Trophoblast cell (in vitro differentiated cells and primary cell): Measurements from ENCODE around the gene AAGAB.

ENCODE experiments used
- DNase-seq, 2 donors: peaks; one replicate each; pipeline ENCODE4 v3.0.0-alpha.2; 2016
- H2AFZ ChIP-seq: 2 replicates; pipeline ENCODE4 v1.6.1; 2013; ENCODE audit warnings: low read length, moderate library complexity, mild to moderate bottlenecking; ENCODE audit not compliant: insufficient read depth, poor library complexity
- H2AK5ac ChIP-seq: 2 replicates; pipeline ENCODE4 v1.6.1; 2013; ENCODE audit warnings: mild to moderate bottlenecking, low read length
- H2BK120ac ChIP-seq: 2 replicates; pipeline ENCODE4 v1.6.1; 2013; ENCODE audit warnings: low read length, mild to moderate bottlenecking, moderate library complexity; ENCODE audit not compliant: insufficient read depth, poor library complexity
- H2BK12ac ChIP-seq: 2 replicates; pipeline ENCODE4 v1.6.1; 2013; ENCODE audit warnings: mild to moderate bottlenecking, low read length, moderate library complexity
- H2BK5ac ChIP-seq: 2 replicates; pipeline ENCODE4 v1.6.1; 2013; ENCODE audit warnings: low read length, low read depth, moderate library complexity, mild to moderate bottlenecking; ENCODE audit not compliant: poor library complexity
- H3K14ac ChIP-seq: 2 replicates; pipeline ENCODE4 v1.6.1; 2013; ENCODE audit warnings: mild to moderate bottlenecking, low read length
- H3K18ac ChIP-seq: 2 replicates; pipeline ENCODE4 v1.6.1; 2013; ENCODE audit warnings: mild to moderate bottlenecking, low read length
- H3K23ac ChIP-seq: 2 replicates; pipeline ENCODE4 v1.6.1; 2013; ENCODE audit warnings: low read length
- H3K27ac ChIP-seq: 2 replicates; pipeline ENCODE4 v1.5.1; 2013; ENCODE audit warnings: low read depth, mild to moderate bottlenecking, inconsistent platforms, low read length, moderate library complexity
- H3K27me3 ChIP-seq: 2 replicates; pipeline ENCODE4 v1.6.1; 2013; ENCODE audit warnings: inconsistent platforms, mild to moderate bottlenecking, low read length, moderate library complexity; ENCODE audit not compliant: insufficient read depth
- H3K36me3 ChIP-seq, 2 experiments: 1 replicate in 1 of 2; 2 replicates in 1 of 2; pipeline ENCODE4 v1.6.1; 2013; ENCODE audit warnings: low read length in 2 of 2, mild to moderate bottlenecking in 2 of 2, moderate library complexity in 1 of 2; ENCODE audit not compliant: insufficient read depth in 2 of 2, control insufficient read depth in 1 of 2
- H3K4ac ChIP-seq: 2 replicates; pipeline ENCODE4 v1.6.1; 2013; ENCODE audit warnings: low read depth, mild to moderate bottlenecking, low read length, moderate library complexity
- H3K4me1 ChIP-seq, 2 experiments: 1 replicate in 1 of 2; 2 replicates in 1 of 2; pipeline ENCODE4 v1.6.1; 2013; ENCODE audit warnings: low read length in 2 of 2, mild to moderate bottlenecking in 2 of 2, moderate library complexity in 1 of 2; ENCODE audit not compliant: insufficient read depth in 2 of 2, control insufficient read depth in 1 of 2
- H3K4me2 ChIP-seq: 2 replicates; pipeline ENCODE4 v1.6.1; 2013; ENCODE audit warnings: inconsistent platforms, mild to moderate bottlenecking, low read length, moderate library complexity
- H3K4me3 ChIP-seq: 2 replicates; pipeline ENCODE4 v1.5.1; 2013; ENCODE audit warnings: mild to moderate bottlenecking, low read depth, low read length, inconsistent platforms
- H3K79me1 ChIP-seq: one replicate; pipeline ENCODE4 v1.6.1; 2013; ENCODE audit warnings: low read length
- H3K79me2 ChIP-seq: 2 replicates; pipeline ENCODE4 v1.6.1; 2013; ENCODE audit warnings: low read length, mild to moderate bottlenecking; ENCODE audit not compliant: control insufficient read depth, insufficient read depth, poor library complexity
- H3K9ac ChIP-seq: 2 replicates; pipeline ENCODE4 v1.6.1; 2013; ENCODE audit warnings: mild to moderate bottlenecking, low read length
- H3K9me3 ChIP-seq: 2 replicates; pipeline ENCODE4 v1.6.1; 2013; ENCODE audit warnings: low read depth, mild to moderate bottlenecking, control low read depth, inconsistent platforms, low read length; ENCODE audit not compliant: insufficient read depth
- H4K12ac ChIP-seq: 2 replicates; pipeline ENCODE4 v1.6.1; 2013; ENCODE audit warnings: low read depth, mild to moderate bottlenecking, low read length, moderate library complexity
- H4K8ac ChIP-seq: 2 replicates; pipeline ENCODE4 v1.6.1; 2013; ENCODE audit warnings: low read depth, mild to moderate bottlenecking, low read length, moderate library complexity
- H4K91ac ChIP-seq: one replicate; pipeline ENCODE4 v1.6.1; 2013; ENCODE audit warnings: low read depth, mild to moderate bottlenecking, low read length, moderate library complexity
- WGBS: extraction: QIAGEN DNeasy Blood & Tissue Kit; methylation state at CpG from one replicate; pipeline ENCODE4 v1.1.7; 2013; ENCODE audit warnings: missing lambda C conversion rate; ENCODE audit not compliant: insufficient read length, insufficient coverage; ENCODE audit errors: extremely low coverage; 5-methylcytosine and 5-hydroxymethylcytosine counted together

AAGAB gene

GRCh38 chr15:67253101-67253500, 1.4 kb downstream of the AAGAB start:
- H3K36me3 ChIP-seq, result no peaks in the 10 kb centered on the region
- H2BK12ac ChIP-seq, result peak overlapping the region; percentile 29
- H4K12ac ChIP-seq, result no peak overlapping the region
- peak overlapping the region; percentile 84 for H3K4me2 ChIP-seq
- H3K23ac ChIP-seq, result no peak overlapping the region
- H3K27ac ChIP-seq, result no peak overlapping the region
- H3K9me3 ChIP-seq, result no peaks in the 10 kb centered on the region
- H3K9ac ChIP-seq, result no peak overlapping the region
- no peak overlapping the region for H2BK5ac ChIP-seq
- H2AFZ ChIP-seq, result peak overlapping the region; percentile 52
- whole genome bisulfite sequencing, result no CpG with 5 or more reads among the region's 12 CpGs
- no peak overlapping the region for H4K8ac ChIP-seq
- no peak overlapping the region for H3K14ac ChIP-seq
- H3K79me2 ChIP-seq, result peaks cover 9% of the 10 kb centered on the region
- H3K18ac ChIP-seq, result no peak overlapping the region
- H2AK5ac ChIP-seq, result no peak overlapping the region
- H4K91ac ChIP-seq, result no peak overlapping the region
- H3K79me1 ChIP-seq, result peaks cover 7% of the 10 kb centered on the region
- H3K4me3 ChIP-seq, result no peak overlapping the region
- H2BK120ac ChIP-seq, result no peak overlapping the region
- no peak for DNase-seq
- H3K4ac ChIP-seq, result peak overlapping the region; percentile 73
- peaks cover 0 to 7% of the 10 kb centered on the region in 2 experiments for H3K4me1 ChIP-seq
- H3K27me3 ChIP-seq, result no peaks in the 10 kb centered on the region

GRCh38 chr15:67251318-67251717, 3.1 kb downstream of the AAGAB start:
- H3K23ac ChIP-seq, result no peak overlapping the region
- H3K79me1 ChIP-seq, result peaks cover 7% of the 10 kb centered on the region
- peaks cover 3% of the 10 kb centered on the region in 2 experiments for H3K36me3 ChIP-seq
- H3K27ac ChIP-seq, result no peak overlapping the region
- no peaks in the 10 kb centered on the region for H3K9me3 ChIP-seq
- H3K9ac ChIP-seq, result no peak overlapping the region
- DNase-seq, result no peak
- no peak overlapping the region for H3K4me2 ChIP-seq
- H2AK5ac ChIP-seq, result no peak overlapping the region
- no peak overlapping the region for H2BK12ac ChIP-seq
- H3K4me3 ChIP-seq, result no peak overlapping the region
- H3K14ac ChIP-seq, result no peak overlapping the region
- peaks cover 9% of the 10 kb centered on the region for H3K79me2 ChIP-seq
- no peaks in the 10 kb centered on the region for H3K27me3 ChIP-seq
- H2BK120ac ChIP-seq, result no peak overlapping the region
- H2AFZ ChIP-seq, result no peak overlapping the region
- no peak overlapping the region for H4K12ac ChIP-seq
- H4K8ac ChIP-seq, result no peak overlapping the region
- H3K4ac ChIP-seq, result peak overlapping the region; percentile 75
- no peak overlapping the region for H4K91ac ChIP-seq
- no peak overlapping the region for H3K18ac ChIP-seq
- WGBS, result no CpG with 5 or more reads among the region's 5 CpGs
- H3K4me1 ChIP-seq, result peaks cover 0 to 7% of the 10 kb centered on the region in 2 experiments
- no peak overlapping the region for H2BK5ac ChIP-seq

- no peak overlapping the region for H2AK5ac ChIP-seq
- no peak overlapping the region for H2BK120ac ChIP-seq
- no peak overlapping the region for H2AFZ ChIP-seq
- no peak overlapping the region for H3K4me2 ChIP-seq
- no peak overlapping the region for H3K14ac ChIP-seq
- no peak overlapping the region for H3K4me3 ChIP-seq
- H4K12ac ChIP-seq, result no peak overlapping the region
- H3K4ac ChIP-seq, result peak overlapping the region; percentile 6
- H3K79me2 ChIP-seq, result peaks cover 9% of the 10 kb centered on the region
- H2BK5ac ChIP-seq, result no peak overlapping the region
- H3K79me1 ChIP-seq, result peaks cover 5% of the 10 kb centered on the region
- peaks cover 5 to 7% of the 10 kb centered on the region in 2 experiments for H3K36me3 ChIP-seq
- H4K8ac ChIP-seq, result no peak overlapping the region
- no peak overlapping the region for H4K91ac ChIP-seq
- no peak overlapping the region for H2BK12ac ChIP-seq
- peaks cover 0 to 7% of the 10 kb centered on the region in 2 experiments for H3K4me1 ChIP-seq
- no peak overlapping the region for H3K9ac ChIP-seq
- H3K9me3 ChIP-seq, result no peaks in the 10 kb centered on the region
- H3K27ac ChIP-seq, result no peak overlapping the region
- H3K18ac ChIP-seq, result no peak overlapping the region
- H3K27me3 ChIP-seq, result no peaks in the 10 kb centered on the region
- no peak overlapping the region for H3K23ac ChIP-seq
- DNase-seq, result no peak
Observed at GRCh38 chr15:67249830-67250229, 4.6 kb downstream of the AAGAB start.

- H3K79me1 ChIP-seq, result no peaks in the 10 kb centered on the region
- H4K12ac ChIP-seq, result no peak overlapping the region
- no peak overlapping the region for H3K4me3 ChIP-seq
- no peak overlapping the region for H2AFZ ChIP-seq
- H3K36me3 ChIP-seq, result peaks cover 5 to 7% of the 10 kb centered on the region in 2 experiments
- no peak overlapping the region for H3K18ac ChIP-seq
- H3K27me3 ChIP-seq, result no peaks in the 10 kb centered on the region
- no peak overlapping the region for H3K4ac ChIP-seq
- no peak overlapping the region for H3K27ac ChIP-seq
- no peak overlapping the region for H3K23ac ChIP-seq
- no peak for DNase-seq
- H4K8ac ChIP-seq, result no peak overlapping the region
- no peaks in the 10 kb centered on the region for H3K9me3 ChIP-seq
- H3K79me2 ChIP-seq, result peaks cover 2% of the 10 kb centered on the region
- H4K91ac ChIP-seq, result no peak overlapping the region
- H2BK120ac ChIP-seq, result no peak overlapping the region
- no peak overlapping the region for H3K14ac ChIP-seq
- H2BK12ac ChIP-seq, result no peak overlapping the region
- no peak overlapping the region for H2AK5ac ChIP-seq
- H2BK5ac ChIP-seq, result no peak overlapping the region
- no peak overlapping the region for H3K9ac ChIP-seq
- no peak overlapping the region for H3K4me2 ChIP-seq
- H3K4me1 ChIP-seq, result peaks cover 0 to under 1% of the 10 kb centered on the region in 2 experiments
Observed at GRCh38 chr15:67248011-67248505, 6.4 kb downstream of the AAGAB start.
